Measurements from ENCODE around the gene FAM241A. TPM values are rescaled to one million over a fixed set of nuclear protein-coding genes. Genes with fewer than 3 reads are reported as not detected.

Gene FAM241A
- total and polyA plus RNA-seq, 2 of the 13 experiments (the other 11 are each of a cell fraction or from before 2014, with no cell fraction given) = 0.61 to 0.69 TPM

DNA sequence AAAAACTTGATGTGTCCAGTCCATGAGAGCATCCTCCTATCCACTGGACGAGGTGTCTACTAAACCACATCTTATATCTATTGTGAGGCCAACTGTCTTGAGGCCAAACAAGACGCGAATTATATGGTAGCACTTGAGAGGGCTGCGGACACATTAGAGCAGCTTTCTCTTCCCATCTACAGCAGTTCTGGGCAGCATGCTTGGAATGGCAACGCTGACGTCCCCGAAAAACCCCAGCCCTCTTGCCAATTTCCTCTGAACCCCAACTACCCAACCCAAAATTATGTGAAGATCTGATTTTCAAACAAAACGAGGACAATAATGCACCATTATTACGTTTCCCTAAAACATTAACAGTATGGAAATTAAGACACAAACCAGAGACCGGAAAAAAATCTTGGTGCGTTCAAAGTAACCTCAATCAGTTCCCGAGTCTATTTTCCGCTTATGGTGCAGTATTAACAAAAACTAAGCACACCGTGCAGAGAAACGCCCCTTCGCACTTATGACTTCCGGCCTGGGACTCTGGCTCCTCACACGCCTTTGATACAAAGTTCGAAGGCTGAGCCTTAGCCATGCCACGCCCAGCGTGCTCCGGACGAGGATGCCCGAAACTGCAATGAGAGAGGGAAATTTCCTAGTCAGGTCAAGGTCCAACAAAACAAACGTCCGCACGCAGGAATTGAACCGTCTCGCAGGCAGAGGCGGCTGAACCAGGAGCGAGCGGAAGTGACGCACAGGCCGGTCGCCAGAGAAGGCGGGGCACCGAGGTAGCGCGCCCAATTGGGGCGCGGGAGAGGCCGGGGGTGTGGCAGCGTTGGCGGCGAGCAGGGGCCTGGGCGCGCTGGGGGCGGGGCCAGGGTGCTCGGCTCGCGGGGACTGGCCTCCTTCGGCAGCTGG is 85.9 kb downstream of the FAM241A start (continued):
- TF ChIP-seq ZBTB20 (CRISPR knock-in tag; IDR thresholded peaks at IDR 0.05; ENCODE audit: borderline replicate concordance, low read depth) (peak; percentile 87), ZNF564 (CRISPR knock-in tag; IDR thresholded peaks at IDR 0.05) (no peak), FOXA3 (CRISPR knock-in tag; IDR thresholded peaks at IDR 0.05) (peak; percentile 60), HNRNPK (IDR thresholded peaks at IDR 0.05; ENCODE audit: low read depth, low read length, poor library complexity, severe bottlenecking) (no peak), HNRNPH1 (optimal IDR thresholded peaks at IDR 0.05; ENCODE audit: low read depth, low read length) (no peak), ZNF430 (CRISPR knock-in tag; IDR thresholded peaks at IDR 0.05) (peak; percentile 92), RAD51 (IDR thresholded peaks at IDR 0.05; ENCODE audit: borderline replicate concordance) (no peak), HCFC1 (IDR thresholded peaks at IDR 0.05; ENCODE audit: low read depth, low read length) (no peak), ZMAT3 (CRISPR knock-in tag; conservative IDR thresholded peaks at IDR 0.05) (no peak), ZNF101 (CRISPR knock-in tag; IDR thresholded peaks at IDR 0.05; ENCODE audit: borderline replicate concordance, low read depth) (no peak)
- TF ChIP-seq, protein P1, sequence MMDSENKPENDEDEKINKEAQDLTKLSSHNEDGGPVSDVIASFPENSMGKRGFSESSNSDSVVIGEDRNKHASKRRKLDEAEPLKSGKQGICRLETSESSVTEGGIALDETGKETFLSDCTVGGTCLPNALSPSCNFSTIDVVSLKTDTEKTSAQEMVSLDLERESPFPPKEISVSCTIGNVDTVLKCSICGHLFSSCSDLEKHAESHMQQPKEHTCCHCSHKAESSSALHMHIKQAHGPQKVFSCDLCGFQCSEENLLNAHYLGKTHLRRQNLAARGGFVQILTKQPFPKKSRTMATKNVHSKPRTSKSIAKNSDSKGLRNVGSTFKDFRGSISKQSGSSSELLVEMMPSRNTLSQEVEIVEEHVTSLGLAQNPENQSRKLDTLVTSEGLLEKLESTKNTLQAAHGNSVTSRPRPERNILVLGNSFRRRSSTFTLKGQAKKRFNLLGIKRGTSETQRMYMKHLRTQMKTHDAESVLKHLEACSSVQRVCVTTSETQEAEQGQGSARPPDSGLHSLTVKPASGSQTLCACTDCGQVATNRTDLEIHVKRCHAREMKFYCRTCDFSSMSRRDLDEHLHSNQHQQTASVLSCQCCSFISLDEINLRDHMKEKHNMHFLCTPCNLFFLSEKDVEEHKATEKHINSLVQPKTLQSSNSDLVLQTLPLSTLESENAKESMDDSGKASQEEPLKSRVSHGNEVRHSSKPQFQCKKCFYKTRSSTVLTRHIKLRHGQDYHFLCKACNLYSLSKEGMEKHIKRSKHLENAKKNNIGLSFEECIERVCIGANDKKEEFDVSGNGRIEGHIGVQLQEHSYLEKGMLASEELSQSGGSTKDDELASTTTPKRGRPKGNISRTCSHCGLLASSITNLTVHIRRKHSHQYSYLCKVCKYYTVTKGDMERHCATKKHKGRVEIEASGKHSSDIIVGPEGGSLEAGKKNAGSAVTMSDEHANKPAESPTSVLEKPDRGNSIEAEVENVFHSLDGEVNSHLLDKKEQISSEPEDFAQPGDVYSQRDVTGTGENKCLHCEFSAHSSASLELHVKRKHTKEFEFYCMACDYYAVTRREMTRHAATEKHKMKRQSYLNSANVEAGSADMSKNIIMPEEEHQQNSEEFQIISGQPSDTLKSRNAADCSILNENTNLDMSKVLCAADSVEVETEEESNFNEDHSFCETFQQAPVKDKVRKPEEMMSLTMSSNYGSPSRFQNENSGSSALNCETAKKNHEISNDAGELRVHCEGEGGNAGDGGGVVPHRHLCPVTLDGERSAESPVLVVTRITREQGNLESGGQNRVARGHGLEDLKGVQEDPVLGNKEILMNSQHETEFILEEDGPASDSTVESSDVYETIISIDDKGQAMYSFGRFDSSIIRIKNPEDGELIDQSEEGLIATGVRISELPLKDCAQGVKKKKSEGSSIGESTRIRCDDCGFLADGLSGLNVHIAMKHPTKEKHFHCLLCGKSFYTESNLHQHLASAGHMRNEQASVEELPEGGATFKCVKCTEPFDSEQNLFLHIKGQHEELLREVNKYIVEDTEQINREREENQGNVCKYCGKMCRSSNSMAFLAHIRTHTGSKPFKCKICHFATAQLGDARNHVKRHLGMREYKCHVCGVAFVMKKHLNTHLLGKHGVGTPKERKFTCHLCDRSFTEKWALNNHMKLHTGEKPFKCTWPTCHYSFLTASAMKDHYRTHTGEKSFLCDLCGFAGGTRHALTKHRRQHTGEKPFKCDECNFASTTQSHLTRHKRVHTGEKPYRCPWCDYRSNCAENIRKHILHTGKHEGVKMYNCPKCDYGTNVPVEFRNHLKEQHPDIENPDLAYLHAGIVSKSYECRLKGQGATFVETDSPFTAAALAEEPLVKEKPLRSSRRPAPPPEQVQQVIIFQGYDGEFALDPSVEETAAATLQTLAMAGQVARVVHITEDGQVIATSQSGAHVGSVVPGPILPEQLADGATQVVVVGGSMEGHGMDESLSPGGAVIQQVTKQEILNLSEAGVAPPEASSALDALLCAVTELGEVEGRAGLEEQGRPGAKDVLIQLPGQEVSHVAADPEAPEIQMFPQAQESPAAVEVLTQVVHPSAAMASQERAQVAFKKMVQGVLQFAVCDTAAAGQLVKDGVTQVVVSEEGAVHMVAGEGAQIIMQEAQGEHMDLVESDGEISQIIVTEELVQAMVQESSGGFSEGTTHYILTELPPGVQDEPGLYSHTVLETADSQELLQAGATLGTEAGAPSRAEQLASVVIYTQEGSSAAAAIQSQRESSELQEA (CRISPR knock-in tag; IDR thresholded peaks at IDR 0.05; ENCODE audit: not compliant biosample characterization) = peak; percentile 8
- TF ChIP-seq, protein P2, sequence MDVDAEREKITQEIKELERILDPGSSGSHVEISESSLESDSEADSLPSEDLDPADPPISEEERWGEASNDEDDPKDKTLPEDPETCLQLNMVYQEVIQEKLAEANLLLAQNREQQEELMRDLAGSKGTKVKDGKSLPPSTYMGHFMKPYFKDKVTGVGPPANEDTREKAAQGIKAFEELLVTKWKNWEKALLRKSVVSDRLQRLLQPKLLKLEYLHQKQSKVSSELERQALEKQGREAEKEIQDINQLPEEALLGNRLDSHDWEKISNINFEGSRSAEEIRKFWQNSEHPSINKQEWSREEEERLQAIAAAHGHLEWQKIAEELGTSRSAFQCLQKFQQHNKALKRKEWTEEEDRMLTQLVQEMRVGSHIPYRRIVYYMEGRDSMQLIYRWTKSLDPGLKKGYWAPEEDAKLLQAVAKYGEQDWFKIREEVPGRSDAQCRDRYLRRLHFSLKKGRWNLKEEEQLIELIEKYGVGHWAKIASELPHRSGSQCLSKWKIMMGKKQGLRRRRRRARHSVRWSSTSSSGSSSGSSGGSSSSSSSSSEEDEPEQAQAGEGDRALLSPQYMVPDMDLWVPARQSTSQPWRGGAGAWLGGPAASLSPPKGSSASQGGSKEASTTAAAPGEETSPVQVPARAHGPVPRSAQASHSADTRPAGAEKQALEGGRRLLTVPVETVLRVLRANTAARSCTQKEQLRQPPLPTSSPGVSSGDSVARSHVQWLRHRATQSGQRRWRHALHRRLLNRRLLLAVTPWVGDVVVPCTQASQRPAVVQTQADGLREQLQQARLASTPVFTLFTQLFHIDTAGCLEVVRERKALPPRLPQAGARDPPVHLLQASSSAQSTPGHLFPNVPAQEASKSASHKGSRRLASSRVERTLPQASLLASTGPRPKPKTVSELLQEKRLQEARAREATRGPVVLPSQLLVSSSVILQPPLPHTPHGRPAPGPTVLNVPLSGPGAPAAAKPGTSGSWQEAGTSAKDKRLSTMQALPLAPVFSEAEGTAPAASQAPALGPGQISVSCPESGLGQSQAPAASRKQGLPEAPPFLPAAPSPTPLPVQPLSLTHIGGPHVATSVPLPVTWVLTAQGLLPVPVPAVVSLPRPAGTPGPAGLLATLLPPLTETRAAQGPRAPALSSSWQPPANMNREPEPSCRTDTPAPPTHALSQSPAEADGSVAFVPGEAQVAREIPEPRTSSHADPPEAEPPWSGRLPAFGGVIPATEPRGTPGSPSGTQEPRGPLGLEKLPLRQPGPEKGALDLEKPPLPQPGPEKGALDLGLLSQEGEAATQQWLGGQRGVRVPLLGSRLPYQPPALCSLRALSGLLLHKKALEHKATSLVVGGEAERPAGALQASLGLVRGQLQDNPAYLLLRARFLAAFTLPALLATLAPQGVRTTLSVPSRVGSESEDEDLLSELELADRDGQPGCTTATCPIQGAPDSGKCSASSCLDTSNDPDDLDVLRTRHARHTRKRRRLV (CRISPR knock-in tag; IDR thresholded peaks at IDR 0.05) = 0 out of 2 replicates have a peak, but pooled peaks have one; percentile 30
- TF ChIP-seq, protein P3, sequence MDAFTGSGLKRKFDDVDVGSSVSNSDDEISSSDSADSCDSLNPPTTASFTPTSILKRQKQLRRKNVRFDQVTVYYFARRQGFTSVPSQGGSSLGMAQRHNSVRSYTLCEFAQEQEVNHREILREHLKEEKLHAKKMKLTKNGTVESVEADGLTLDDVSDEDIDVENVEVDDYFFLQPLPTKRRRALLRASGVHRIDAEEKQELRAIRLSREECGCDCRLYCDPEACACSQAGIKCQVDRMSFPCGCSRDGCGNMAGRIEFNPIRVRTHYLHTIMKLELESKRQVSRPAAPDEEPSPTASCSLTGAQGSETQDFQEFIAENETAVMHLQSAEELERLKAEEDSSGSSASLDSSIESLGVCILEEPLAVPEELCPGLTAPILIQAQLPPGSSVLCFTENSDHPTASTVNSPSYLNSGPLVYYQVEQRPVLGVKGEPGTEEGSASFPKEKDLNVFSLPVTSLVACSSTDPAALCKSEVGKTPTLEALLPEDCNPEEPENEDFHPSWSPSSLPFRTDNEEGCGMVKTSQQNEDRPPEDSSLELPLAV (CRISPR knock-in tag; conservative IDR thresholded peaks at IDR 0.05; ENCODE audit: low read depth) = no peak

Measured in HepG2 (cell line).